OCI-M1 (cell line): ENCODE data around the gene MRTFA.
"Not testable (repeated sequence)": the region's sequence is repeated elsewhere in the genome, so short reads cannot be mapped to it uniquely, and the experiment has no call there.

Source experiments
- DNase-seq: peaks from one replicate; lab custom pipeline; 2025; lab: John Stamatoyannopoulos, UW

The MRTFA gene

DNA sequence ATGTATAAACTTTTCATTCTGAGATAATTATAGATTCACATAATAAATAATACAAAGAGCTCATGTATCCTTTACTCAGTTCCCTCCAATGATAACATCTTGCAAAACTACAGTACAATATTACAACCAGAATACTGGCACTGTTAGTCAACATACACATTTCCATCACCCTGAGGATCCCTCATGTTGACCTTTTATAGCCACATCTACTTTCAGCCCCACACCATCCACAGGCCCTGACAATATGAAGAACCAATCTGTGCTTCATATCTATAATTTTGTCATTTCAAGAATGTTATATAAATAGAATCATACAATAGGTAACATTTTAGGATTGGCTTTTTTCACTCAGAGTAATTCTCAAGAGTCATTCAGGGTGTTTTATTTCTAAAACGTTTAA lies 115.5 kb downstream of the MRTFA start:
- DNase-seq: no peak

DNA sequence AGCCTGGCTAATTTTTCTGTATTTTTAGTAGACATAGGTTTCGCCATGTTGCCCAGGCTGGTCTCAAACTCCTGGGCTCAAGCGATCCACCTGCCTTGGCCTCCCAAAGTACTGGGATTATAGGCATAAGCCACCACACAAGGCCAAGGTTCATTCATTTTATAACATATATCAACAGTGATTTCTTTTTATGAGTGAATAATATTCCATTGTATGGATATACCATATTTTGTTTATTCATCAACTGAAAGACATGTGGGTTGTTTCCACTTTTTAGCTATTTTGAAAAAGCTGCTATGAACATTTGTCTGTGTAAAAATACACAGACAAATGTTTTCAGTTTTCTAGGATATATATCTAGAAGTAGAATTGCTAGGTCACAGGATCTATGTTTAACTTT lies 116.0 kb downstream of the MRTFA start:
- DNase-seq: no peak

DNA sequence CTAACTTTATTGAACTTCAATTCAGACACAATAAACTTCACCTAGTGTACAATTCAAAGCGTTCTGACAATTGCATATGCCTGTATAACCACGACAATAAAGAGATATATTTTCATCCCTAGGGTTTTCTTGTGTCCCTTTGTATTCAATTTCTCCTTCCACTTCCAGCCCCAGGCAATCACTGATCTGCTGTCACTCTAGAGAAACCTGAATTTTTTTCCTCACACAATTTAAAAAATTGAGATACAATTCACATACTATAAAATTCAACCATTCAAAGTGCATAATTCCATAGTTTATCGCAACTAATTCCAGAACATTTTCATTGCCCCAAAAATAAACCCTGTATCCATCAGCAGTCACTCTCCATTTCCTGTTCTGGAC lies 116.6 kb downstream of the MRTFA start:
- DNase-seq: no peak

DNA sequence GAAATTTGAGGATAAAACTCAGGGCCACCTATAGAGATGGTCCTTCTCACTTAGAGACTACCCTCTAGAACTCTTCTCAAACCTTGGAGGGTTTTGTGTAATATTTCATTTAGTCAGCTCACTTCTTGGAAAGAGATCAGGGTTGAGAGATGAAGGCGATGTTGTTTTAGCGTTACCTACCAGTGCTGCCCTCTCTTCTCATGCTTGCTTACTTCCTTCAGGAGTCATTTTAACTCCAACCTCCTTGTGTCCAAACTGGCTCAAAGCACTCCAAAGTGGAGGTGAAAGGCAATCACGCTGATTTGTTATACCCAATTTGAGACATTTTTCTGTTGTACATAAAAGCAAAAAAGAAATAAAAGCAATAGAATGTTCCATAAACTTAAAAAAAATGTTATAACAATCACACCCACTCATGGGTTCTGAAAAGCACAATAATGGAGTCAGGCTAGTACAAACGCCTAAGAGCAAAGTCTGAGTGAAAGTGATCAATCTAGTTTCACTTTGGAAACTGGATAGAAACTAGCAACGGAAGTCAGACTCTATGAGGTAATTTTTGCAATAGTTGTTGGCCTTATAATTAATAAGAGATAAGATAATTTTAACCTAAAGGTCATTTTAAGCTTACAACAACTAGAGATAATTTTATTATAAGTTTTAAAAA lies 117.1 kb downstream of the MRTFA start:
- DNase-seq: no peak

DNA sequence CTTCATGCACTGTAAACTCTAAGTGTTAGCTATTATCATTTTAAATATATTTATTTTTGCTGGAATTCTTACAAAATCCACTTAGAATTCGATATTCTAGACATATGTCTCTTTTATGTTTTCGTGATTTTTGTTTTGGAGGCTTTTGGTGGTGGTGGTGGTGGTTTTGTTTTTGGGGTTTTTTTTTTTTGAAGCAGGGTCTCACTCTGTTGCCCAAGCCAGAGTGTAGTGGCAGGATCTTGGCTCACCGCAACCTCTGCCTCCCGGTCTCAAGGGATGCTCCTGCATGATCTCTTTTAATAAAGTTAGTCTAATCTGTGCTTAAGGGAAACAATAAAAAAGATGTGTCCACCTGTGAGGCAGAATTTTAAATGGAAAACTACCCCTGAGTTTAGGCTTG lies 117.7 kb downstream of the MRTFA start:
- no peak for DNase-seq

DNA sequence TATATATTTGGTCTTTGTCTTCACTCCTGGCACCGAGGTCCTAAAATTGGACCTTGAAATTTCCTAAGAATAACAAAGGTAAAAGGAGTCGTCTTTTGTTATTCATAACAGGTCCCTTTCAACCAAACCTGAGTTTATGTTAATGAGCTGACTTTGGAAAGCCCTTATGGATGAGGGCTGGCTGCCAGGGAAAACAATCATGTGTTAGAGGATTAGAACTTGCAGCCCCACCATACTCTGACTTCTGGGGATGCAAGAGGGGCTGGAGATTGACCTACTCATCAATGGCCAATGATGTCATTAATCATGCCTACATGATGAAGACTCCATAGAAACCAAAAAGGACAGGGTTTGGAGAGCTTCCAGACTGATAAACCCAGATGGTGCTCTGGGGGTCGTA lies 118.9 kb downstream of the MRTFA start:
- DNase-seq: no peak

DNA sequence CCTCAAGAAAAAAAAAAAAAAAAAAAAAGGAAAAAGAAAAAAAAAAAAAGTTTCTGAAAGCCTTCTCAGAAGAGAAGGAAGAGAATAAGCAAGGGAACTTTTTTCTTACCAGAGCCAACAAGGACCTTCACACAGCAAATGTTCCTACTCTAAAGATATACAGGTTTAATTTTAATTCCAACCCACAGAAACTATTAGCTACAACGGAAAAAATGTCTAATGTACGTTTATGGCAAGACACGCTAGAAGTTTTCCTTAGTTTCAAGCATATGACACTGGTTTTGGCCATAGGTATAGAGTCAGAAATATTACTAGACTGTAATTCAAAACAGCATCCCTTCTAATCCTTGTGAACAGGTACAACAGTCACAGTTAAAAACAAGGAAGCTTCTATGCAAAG lies 120.1 kb downstream of the MRTFA start:
- no peak for DNase-seq

DNA sequence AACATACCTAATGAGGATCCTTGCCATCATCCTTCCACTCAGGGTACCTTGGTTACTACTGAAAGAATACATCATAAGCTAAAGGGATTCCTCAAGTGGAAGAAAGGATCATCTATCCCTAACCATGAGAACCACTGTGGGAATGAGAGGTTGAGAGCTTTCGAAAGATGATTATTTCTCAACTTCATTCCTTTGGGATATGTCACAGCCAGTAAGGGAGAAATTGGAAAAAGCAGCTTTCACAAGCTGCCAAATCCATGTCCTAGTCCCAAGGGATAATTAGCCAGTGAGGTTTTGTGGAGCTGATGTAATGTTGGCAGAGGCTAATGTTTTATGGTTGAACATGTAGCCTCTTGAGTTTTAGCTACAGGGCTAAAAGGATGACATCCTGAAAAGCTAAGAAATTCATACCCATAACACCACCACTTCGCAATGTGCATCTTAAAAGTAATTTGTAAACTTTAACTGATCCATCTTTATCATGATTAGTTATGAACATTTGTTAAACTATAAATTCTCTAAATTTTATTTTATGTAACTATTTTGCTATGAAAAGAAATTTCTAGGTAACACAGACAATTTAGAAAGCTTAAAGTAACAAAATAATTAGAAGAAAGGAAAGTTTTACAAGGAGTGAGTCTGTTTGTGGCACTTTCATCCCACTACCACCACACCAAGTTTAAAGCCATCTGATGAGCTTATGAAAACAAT lies 123.9 kb downstream of the MRTFA start:
- DNase-seq: no peak

DNA sequence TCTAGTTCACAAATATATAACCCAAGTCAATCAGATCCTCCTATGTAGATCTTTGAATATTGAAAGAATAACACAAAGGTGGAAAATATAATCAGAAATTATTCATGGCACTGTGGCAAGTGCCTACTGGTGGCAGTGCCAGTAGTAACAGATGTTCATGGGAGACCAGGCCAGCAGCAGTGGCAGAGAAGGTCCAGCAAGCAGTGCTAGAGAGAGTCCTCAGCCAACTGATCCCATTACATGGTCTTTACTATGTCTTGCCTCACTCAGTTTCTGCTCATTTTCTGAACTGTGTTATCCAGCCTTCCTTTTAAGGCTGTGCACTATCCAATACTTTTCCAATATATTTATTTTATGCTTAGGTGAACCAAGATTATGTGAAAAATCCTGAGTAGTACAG lies 124.9 kb downstream of the MRTFA start:
- no peak for DNase-seq

DNA sequence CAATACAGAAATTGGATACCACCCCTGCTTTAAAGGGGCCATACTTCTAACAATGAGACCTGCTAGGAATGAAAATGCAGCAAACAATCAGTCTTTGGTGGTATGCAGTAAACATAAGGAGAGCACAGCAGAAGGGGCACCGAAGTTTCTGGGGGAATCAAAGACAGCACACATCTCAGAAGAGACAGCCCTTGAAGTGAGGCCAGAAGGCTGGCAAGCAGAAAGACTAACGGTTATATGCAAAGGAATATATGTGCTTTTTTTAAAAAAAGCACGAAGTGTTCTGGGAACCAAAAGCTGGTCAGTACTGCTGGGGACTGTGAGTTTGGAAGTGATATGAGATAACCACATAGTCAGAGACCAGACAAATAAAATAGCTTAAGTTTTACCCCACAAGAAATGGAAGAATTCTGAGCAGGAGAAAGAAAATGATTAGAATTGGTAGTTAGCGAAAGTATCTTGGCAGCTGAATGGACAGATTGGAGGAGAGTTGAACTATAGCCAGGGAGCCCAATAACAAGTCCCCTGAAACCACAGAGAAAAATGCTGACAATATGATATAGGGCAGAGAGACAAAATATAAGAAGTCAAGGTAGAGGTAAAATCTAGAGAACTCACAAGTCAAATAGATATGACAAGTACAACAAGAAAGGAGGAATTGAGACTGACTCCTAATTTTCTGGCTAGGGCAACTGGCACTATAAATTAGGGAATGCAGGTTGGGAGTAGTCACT lies 125.7 kb downstream of the MRTFA start:
- no peak for DNase-seq

DNA sequence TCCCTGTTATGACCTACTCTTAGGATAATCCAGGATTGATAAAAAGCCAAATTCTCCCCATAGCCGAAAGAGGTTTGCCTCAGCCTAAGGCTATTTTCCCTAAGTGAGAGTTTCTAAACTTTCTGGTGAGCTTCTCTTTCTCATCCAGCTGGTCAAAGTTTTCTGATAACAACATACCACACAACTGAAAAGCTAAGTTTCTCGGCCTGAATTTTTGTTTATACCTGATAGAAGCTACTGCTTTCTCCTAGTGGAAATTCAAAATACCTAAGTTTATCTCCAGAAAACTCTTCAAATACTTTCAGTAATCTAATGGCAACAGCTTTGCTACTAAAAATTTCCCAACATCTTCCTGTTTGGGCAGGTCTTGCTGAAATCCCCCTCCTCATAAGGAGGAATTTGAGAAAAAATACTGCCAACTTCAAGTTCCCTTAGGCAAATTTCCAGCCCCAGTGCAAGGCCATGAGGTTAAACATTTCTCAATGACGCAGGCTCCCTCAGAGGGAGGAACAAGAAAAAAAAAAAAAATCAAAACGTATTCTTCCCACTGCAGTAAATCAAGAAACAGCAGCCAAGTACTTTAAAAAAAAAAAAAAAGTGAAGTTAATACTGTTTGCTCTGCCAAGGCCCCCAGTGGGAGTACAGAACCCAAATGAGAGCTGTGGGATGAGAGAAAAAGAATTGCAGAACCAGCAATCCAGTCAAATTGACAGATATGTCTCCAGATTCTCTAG lies 127.0 kb downstream of the MRTFA start:
- DNase-seq: peak; percentile 68

DNA sequence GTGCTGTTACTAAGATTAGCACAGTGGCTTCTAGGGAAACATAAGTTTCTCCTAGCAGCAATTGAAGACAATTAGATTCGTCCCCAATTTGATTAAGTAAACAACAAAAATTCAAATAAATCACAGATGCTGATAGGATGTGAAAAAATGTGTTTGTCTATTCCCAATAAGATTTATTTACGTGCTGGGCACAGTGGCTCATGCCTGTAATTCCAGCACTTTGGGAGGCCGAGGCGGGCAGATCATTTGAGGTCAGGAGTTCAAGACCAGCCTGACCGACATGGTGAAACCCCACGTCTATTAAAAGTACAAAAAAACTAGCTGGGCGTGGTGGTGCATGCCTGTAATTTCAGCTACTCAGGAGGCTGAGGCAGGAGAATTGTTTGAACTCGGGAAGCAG lies 128.5 kb downstream of the MRTFA start:
- DNase-seq: not testable (repeated sequence)

DNA sequence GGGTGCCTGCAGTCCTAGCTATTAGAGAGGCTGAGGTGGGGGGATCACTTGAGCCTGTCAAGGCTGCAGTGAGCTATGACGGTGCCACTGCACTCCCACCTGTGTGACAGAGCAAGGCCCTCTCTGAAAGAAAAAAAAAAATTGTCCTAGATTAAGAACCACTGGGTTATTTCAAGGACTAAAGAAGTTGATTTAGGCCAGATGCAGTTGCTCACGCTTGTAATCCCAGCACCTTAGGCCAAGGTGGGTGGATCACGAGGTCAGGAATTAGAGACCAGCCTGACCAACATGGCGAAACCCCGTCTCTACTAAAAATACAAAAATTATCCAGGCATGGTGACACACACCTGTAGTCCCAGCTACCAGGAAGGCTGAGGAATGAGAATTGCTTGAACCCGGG lies 129.0 kb downstream of the MRTFA start:
- DNase-seq: no peak

DNA sequence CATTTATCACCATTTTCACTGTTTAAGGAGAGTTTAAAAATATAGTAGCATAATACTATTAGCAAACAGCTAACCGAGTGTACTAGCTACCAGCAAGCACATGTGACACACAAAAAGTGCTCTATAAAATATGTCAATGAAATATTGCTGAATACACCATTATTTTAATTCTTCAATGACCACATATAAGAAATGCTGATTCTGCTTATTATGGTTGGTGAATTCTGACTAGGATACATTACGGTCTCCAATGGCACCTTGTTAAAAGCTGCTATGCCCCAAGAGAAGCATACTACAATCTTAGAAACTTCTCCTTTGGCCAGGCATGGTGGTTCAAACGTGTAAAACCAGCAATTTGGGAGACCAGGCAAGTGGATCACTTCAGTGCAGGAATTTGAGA lies 129.8 kb downstream of the MRTFA start:
- no peak for DNase-seq

DNA sequence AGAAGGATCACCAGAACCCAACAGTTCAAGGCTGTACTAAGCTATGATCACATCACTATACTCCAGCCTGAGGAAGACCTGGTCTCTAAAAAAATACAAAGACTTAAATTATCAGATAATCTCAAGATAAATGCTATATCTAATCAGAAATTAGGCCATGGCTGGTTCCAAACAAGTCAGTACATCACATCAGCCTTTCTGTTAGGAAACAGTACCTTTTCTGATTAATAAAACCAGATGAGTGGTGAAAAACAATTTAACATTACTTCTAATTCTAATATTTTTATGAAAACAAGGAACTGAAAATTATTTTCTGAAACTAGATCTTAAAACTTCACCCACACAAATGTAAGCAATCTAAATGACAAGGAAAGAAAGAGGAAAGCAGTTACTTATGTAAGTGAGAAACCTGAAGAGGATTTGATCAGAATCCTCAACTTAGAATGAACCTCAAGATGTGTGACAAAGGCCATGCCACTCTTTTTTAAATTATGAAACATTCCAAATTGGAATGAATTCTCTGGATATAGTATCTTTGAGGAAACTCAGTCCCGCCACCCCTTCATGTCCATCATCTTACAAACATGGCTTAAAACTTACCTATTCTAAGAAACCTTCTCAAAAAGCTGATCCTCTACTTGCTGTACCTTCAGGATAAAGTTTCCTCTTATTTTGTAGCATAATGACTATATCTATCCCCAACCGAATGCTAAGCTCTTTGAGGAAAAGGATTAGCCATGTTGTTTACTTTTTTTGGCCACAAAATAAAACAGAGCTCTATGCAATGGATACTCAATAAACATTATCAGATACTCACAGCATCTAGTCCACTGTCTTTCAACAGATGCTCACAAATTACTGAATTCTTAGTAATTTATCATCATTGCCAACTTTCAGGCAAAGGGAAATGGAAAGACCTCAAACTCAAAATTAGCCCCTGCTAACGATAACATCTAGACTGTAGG lies 132.0 kb downstream of the MRTFA start:
- no peak for DNase-seq

DNA sequence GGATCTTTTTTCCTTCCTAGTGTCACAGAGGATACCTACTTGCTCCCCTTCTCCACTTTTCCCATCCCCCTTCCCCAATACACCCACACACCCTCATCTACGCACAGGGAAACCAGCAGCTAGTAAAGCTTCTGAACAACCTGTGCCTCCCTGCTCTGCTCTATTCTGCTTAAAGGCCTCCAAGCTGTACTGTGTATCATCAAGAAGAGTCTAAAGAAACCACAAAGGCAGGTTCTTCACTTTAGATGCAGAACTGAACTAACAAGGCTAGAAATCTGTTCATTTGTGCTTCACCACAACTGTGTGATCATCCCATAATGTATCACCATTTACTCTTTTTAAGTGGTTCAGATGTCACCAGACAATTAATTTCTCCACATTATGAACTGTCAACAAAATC lies 133.6 kb downstream of the MRTFA start:
- no peak for DNase-seq

DNA sequence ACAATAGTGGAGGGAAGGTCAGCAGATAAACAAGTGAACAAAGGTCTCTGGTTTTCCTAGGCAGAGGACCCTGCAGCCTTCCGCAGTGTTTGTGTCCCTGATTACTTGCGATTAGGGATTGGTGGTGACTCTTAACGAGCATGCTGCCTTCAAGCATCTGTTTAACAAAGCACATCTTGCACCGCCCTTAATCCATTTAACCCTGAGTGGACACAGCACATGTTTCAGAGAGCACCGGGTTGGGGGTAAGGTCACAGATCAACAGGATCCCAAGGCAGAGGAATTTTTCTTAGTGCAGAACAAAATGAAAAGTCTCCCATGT lies 136.1 kb downstream of the MRTFA start:
- DNase-seq: not testable (repeated sequence)

DNA sequence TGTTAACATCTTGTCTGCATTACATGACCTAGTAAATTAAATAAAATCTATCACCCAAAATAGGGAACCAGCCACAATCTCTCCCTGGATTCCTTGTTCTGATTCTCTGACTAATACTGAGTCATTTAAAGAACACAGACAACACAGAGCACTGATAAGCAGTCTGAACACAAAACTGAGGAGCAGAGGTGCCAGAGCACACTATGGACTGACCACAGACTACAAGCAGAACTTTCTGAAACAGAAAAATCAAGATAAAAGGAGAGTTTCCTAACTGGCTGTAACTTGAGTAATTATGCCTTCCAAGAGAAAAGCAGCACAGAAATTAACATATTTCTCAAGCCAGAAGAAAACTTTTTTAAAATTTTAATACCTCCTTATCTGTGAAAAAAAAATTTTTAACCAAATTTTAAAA lies 137.3 kb downstream of the MRTFA start:
- peak; percentile 92 for DNase-seq

DNA sequence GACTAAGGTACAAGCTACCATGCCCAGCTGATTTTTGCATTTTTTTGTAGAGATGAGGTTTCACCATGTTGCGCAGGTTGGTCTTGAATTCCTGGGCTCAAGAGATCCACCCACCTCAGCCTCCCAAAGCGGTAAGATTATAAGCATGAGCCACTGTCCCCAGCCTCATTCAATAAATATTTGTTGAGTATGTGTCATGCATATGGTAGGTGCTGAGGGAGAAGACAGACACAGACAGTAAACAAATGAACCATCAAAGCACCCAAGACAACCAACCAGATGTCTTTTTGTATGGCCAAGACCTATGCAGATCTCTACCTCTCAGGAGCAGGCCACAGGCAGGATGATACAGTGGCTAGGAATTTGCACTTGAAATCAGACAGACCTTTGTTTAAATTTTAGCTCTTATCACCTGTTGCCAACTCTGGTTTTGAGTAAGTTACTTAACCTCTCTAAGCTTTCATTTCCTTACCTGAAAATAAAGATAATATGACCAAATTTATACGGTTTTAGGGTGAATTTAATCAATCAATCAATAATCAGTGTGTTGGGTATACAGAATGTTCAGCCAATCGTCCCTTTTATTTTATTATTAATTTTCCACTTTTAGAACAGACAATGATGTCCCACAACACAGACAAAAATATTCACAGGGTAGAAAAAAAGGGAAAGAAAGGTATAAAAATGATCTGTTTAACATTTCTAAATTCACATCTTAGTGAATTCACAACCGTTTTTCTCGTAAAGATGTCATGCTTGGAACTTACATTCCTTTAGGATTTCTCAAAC lies 137.9 kb downstream of the MRTFA start:
- DNase-seq: no peak

DNA sequence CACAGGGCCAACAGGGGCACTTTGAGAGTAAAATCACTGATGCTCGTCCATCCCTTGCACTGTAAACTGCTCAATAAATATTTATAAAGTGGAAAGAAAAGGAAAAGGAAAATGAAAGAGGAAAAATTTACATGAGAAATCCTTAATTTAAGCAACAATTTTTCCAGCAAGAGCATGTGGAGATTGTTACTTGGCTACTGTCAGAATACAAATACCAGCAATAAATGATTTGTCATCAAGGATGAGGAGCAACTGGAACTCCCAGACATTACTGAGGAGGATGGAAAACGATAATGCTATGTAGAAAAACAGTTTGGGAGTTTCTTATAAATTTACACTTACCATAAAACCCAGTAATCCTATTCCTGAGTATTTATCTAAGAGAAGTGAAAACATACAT lies 143.1 kb downstream of the MRTFA start:
- no peak for DNase-seq
